Suppressor macrophage treated with lipopolysaccharide for 4 hours (primary cell): ENCODE results near the gene HSD17B14.

ENCODE experiments used
- DNase-seq: peaks from one replicate; pipeline ENCODE4 v3.0.0-alpha.2; 2020

Gene HSD17B14

DNA sequence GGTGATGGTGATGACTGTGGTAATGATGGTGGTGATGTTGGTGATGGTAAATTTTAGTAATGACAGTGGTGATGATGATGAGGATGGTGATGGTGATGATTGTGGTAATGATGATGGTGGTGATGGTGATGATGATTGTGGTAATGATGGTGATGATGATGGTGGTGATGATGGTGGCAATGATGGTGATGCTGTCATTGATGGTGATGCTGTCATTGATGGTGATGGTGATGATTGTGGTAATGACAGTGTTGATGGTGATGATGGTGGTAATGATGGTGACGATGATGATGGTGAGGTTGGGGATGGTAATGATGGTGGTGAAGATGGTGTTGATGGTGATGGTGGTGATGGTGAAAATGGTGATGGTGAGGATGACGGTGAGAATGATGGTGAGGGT is 13.8 kb downstream of the HSD17B14 start:
- no peak for DNase-seq

DNA sequence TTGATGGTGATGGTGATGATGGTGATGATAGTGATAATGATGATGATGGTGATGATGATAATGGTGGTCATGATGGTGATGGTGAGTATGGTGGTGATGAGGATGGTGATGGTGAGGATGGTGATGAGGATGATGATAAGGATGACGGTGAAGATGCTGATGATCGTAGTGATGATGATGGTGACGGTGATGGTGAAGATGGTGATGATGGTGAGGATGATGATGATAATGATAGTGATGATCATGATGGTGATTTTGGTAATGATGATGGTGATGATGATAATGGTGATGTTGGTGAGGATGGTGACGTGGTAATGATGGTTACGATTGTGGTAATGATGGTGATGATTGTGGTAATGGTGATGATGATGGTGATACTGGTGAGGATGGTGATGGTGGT is 14.7 kb downstream of the HSD17B14 start:
- no peak for DNase-seq

DNA sequence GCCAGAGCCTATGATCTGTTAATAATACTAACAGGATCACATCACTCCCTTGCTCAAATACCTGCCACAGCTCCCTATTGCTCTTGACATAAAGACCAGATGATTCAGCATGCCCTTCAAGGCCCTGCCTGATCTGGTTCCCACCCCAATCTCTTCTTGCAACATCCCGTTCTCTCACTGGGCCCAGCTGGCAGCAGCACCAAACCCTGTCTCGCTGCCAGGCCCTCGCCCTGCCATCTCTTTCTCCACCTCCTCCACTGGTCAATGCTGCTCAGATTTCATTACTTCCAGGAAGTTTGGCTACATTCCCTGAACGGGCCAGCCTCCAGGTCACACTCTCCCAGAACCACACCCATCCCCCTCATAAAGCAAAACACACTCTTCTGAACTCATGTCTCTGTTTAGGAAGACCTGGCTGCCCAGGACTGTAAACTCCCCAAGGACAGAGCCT is 16.9 kb downstream of the HSD17B14 start:
- no peak for DNase-seq

DNA sequence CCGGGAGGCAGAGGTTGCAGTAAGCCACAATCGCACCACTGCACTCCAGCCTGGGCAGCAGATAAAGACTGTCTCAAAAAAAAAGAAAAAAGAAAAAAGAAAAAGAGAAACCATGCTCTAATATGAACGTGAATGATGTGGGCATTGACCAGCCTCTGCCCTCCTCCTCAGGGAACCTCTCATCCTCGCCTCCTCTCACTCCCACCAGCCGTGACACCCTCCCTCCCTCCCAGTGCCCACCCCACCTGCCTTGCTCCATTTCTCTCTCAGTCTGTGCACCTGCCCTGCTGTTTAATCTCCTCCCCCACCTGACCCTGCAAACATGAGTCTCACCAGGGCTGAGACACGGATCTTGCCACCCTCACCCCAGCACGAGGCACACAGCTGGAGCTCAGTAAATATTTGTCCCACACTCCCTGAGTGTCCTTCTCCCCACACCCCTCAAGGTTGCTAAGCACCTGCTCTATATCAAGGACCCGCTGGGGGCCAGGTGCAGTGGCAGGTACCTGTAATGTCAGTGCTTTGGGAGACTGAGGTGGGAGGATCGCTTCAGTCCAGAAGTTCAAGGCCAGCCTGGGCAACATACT is 18.0 kb downstream of the HSD17B14 start:
- no peak for DNase-seq

DNA sequence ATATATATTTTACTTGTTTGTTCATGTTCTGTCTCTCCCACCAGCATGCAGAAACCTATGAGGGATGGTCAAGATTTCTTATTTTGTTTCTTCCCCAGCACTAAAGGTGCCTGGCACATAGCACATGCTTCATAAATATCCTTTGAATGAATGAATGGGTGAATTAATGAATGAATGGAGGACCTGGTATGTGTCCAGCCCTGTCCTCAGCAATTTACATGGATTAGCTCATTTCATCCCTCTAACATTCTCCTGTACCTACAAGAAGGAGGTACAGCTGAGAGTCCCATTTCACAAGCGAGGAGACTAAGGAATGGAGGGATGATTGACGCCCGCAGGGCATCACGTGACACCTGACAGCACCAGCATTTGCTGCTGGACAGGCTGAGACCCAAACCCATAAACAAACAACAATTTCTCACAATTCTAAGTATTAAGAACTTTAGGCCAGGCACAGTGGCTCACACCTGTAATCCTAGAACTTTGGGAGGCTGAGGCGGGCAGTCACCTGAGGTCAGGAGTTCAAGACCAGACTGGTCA is 18.6 kb downstream of the HSD17B14 start:
- no peak for DNase-seq

DNA sequence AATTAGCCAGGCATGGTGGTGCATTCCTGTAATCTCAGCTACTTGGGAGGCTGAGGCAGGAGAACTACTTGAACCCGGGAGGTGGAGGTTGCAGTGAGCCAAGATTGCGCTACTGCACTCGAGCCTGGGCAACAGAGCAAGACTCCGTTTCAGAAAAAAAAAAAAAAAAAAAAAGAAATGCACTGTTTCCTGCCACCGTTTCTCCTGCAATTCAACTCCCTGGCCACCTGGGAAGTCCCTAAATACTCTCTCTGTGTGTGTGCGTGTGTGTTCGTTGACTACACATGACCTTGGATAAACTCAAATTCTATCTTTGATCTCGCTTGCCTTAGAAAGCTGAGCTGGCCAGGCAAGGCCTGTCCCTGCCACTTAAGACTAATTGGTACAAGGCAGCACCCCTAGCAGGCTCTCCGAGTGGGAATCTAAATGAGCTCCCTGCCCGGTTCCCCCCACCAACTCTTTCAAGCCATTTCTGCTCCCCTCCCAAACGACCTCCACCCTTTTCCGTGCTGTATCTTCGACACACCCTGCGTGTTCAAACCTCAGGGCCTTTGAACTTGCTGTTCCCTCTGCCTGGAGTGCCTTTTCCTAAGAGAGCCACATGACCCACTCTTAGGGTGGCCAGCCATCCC is 20.3 kb downstream of the HSD17B14 start:
- DNase-seq: no peak

DNA sequence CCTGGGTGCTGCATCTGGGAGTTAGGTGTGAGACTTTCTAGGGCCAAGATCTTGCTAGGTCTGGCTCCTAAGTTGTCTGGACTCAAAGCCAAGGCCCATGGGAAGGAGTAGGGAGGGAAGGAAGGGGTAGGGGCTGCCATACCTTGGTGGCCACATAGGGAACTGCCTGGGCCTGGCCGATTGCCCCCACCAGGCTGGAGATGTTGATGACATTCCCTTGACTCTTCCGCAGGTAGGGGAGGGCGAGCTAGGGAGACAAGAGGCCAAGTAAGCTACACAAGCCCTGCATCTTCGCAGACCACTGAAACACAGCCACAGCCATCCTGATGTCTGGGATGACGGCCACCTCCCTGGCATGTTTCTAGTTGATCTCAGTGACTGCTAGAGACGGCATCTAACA is 21.4 kb downstream of the HSD17B14 start:
- DNase-seq: no peak

DNA sequence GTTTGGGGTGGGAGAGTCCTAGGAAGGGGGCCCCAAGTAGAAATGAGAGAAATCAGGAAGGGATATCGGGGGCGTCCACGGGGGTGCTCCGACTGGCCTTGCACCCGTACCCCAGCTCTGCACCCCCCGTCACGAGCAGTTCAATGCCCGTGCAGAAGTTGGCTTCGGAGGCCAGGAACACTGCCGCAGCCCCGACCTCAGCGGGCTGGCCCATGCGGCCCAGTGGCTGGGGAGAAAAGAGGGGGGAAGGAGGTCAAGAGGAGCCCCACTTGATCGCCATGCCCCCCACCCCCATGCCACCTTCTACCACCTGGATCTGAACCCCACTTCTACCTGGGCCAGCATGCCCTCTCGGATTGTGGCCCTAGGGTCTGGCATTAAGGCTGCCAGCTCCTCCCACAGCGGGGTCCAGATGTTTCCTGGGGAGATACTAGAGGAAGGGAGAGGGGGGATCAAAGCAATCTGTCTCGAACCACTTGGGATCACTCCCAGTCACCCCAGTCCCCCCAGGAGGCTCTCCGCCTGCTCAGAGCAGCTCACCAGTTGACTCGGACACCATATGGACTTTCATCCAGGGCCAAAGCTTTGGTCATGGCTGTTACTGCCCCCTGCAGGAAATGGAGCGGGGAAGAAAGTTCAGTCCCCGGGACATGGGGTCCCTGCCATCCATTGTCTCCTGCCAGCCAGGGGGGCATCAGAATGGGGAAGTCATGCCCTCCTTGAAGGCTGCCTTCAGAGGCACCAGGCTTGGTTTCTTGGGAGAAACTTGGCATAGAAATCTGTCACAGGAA is 23.0 kb downstream of the HSD17B14 start:
- DNase-seq: no peak

DNA sequence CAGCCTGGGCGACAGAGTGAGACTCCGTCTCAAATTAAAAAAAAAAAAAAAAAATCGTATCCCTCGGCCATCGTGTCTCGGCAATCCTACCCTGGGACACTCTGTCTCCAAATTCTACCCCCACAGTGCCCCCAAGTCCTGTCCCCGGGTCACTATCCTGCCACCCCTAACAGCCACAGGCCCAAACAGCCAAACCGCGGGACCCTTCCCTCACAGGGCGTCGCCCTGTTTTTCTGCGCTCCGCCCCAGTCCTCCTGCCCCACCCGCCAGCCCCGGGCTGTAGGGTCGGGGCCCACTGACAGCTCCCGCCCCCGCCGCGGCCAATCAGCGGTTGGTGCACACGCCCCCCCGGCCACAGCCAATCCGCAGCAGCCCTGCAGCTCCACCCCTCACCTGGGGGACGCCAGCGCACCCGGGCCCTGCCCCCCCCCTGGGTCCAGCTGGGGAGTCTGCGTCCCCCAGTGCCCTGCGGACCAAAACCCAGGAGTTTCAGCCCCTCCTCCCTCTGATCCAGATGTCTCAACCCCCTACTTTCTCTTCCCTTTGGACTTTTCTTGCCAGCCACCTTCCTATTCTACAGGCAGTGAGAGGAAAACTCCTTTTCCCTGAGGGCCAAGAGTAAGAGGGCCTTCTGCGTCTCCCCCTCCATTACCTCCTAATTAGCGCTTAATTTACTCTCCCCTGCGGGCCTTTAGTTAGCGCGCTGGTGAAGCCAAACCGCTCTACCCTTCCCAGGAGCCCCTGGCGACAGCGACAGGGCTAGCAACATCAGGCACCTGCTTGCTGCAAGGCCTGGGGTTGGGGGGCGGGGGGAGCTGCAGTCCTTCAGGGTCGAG is 24.0 kb downstream of the HSD17B14 start:
- peak; percentile 44 for DNase-seq

DNA sequence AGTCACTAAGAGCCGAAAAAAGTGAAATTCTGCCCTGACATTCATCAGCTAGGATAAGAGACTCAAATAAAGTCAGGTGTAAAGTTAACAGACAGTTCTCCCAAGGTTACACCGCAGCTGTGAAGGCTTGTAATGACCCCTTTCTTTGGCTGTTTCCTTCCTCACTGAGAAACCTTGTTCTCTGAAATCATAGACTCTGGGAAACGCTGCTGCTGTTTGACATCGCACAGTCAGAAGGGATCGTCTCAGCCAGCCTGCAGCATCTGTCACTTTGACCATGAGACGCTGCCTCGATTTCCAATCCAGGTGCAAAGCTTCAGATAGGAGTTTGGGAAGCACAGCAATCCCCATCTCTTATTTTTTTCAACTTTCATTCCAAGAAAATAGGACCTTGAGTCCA is 26.1 kb downstream of the HSD17B14 start:
- no peak for DNase-seq

DNA sequence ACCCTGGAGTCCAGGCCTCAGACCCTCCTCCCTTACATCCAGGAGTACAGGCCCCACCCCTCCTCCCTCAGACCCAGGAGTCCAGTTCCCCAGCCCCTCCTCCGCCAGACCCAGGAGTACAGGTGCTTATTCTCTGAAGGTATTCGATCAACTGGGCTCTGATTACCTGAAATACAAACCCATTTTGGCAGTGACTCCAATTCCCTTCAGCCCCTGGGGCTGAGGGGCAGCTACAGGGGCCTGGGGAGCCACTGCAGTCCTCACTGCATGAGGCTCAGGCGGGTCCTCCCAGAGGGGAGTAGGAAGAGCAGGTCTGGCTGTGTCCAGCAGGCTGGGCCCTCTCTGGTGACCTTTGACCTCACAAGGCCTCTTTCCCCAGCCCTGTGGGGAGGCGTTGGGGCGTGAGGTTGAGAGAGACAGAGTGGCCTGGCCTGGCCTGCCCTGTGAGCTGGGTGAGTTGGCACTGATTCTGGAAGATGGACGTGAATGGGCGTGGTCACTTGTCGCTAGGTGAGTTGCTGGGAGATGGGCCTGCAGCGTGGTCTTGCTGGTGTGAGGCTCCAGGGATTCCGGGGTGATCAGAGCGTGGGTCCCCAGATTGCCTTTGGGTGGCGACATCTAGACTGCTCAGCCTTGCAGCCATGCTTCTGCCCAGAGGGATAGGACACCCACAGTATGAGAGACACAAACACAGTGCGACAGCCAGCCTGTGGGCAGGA is 28.5 kb downstream of the HSD17B14 start:
- DNase-seq: no peak

DNA sequence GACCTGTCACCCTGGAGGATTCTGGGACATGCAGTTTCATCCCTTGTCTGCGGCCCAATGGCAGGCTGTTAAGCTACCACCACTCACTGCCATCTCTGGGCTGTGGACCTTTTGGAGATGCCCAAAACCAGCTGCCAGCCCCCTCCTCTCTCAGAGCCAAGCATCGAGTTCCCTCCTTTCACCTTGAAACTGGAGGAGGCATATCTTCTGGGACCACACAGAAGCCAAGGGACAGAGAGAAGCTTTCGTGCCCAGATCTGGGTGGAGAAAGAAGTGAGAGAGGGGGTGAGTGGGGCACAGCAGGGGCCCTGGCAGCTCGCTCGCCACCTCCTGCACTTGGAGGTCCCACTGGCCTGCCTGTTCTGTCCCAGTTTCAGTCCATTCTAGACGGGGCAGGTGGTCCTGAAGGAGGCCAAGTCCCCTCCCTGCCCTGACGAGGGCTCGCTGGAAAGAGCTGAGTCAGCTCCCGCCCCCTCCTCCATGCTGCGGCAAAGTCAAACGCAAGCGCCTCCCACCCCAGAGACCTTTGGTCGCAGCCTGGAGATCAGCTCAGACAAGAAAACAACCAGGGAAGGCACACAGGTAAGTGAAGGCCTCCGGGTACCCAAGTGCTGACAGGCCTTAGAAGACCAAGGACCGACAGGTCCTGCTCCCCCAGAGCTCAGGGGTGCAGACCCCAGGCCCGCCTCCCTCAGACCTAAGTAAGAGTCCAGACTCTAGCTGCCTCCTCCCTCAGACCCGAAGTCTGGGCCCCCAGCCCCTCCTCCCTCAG is 29.3 kb downstream of the HSD17B14 start:
- no peak for DNase-seq

DNA sequence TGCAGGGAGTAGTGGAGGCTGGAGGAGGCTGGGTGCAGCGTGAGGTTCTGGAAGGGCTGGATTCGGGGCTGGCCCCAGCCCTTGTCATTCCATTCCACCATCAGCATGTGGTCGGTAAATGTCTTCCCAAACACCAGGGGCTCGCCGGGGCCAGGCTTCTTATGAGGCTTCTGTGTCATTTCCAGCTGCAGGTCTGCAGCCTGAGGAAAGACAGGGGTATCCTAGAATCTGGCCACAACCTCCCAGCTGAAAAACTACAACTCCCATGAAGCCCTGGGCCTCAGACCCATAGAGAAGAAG is 29.8 kb downstream of the HSD17B14 start:
- peak; percentile 55 for DNase-seq

DNA sequence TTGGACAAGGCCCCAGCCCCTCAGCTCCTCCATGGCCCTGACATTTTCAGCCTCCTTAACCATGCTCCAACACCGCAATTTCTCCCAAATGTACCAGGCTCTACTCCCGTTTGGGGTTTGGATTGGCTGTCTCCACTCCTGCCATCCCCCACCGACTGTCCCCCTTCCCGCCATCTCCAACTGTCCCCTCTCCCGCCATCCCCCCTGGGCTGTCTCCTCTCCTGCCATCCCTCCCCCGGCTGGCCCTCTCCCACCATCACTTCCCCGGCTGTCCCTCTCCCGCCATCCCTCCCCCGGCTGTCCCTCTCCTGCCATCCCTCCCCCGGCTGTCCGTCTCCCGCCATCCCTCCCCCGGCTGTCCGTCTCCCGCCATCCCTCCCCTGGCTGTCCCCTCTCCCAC is 30.8 kb downstream of the HSD17B14 start:
- no peak for DNase-seq

DNA sequence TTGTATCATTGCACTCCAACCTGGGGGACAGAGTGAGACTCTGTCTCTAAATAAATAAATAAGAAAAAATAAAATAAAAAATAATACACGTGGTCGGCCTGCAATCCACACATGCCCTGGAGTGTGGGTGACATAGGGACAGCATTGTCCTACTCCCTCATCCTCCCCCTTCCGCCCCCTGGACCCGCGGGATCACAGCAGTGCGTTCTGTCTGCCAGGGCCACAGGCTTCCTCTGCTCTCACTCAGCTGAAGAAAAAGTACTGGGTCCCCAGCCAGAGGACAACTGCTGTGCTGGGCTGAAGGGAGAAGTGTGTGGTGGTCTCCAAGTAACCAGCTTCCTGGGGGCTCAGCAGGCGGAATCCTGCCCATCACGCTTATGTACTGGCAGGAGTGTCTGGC is 31.8 kb downstream of the HSD17B14 start:
- DNase-seq: no peak

DNA sequence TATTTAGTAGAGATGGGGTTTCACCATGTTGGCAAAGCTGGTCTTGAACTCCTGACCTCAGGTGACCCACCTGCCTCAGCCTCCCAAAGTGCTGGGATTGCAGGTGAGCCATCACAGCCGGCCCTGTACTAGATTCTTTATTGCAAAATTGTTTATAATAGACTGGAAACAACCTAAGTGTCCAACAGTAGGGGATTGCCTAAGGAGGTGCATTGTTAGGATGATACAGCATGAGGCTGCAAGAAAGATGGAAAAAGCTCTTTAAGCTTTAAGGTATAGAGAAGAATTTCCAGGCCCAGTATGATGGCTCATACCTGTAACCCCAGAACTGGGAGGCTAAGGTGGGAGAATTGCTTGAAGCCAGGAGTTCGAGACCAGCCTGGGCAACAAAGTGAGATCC is 33.7 kb downstream of the HSD17B14 start:
- DNase-seq: no peak

DNA sequence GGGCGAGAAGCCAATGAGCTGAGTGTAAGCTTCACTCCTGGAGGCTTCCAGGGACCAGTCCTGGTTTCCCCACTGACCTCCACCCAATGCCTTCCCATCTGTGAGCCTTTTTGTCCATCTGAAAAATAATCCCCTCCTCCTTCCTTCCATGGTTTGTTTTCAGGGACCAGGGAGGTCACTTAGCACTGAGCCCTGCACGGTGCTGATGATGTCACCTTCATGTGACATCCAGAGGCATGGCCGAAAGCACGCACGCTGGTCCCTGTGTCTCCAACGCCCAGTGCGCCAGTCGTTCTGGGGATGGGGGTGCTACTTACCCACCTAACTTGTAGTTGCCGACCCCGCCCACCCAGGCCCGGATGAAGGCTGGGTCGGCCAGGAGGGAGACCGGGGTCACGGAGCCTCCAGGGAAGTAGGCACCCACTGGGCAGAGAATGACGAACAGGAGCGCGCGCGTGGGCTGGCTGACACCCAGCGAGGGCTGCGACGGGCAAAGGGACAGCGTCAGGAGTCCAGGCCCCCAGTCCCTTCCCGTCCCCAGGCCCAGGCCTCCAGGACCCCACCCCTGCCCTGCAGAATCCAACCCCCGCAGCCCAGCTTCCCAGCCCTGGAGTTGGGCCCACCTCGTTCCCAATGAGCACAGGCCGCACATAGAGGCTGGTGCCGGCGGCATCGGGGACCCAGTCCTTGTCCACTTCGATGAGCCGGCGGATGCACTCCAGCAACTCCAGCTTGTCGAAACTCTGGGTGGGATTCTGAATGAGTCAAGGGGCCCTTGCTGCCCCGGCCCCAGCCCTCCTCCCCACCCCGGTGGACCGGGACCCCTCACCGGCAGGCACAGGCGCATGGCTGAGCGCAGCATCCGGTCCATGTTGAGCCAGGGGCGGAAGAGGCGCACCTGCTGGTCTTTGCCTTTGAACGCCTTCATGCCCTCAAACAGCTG is 36.7 kb downstream of the HSD17B14 start:
- no peak for DNase-seq

DNA sequence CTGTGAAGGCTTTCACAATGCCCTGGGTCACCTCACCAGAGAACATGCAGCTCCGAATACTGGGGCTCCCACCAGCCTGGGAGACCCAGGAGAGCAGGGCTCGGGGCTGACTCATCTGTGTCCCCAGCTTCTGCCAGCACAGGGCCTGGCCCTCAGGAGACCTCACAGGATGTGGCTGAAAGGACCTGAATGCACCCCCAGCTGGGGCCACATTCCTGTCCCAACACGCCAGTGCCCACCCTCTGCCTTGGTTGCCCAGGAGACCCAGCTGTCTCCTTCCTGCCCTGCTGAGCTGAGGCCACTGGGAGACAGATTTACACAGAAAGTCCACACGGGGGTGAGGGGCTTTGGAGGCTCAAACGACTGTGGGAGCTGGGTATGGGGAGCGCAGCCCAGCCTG is 37.4 kb downstream of the HSD17B14 start:
- no peak for DNase-seq

DNA sequence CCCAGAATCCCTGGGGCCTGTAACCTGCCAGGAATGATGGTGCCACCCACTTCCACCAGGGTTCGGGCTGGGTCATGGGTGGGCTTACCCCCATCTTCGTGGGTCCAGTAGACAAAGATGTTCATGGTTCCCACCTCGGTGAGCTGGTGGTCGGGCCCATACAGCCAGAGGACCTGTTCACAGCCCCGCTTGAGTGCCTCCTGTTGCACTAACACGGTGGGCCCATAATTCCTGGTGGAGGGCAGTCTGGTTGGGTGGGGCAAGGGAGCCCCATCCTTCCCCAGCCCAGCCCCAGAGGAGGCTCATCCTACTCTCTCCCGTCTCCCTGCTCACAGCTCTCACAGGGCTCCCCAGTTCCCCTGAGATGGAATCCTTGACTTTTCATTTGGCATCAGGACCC is 39.2 kb downstream of the HSD17B14 start:
- DNase-seq: no peak

DNA sequence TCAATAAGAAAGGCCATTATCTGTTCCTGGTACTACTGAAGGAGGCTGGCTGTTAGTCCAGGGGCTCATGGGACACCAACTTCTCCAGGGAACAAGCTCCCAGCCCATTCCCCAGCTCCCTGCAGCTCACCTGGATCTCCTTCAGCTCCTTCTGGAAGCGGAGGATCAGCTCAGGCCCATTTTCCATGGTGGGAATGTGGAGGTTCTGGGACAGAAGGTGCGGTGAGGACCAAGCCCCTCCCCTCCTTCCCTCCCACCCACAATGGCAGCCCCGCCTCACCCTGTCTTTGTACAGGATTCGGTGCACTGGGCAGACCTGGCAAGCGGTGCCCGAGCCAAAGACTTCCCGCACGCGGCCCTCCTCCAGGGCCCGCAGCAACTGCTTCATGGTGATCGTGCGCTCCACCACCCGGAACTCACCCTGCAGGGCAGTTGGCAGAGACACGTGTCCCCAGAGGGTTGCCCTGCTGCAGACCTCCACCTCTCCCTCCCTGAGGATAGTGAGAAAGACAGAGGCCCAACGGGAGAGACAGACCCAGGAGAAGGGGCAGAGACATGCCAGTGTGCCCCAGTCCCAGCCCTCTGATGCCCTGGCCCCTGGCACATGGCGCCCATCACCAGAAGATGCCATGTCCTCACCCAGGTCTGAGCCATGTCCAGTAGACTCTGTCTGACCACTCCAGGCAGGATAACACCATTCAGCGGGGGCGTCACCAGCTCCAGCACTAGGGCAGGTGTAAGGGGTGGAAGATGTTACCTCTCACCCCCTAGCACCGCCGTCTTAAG is 39.8 kb downstream of the HSD17B14 start:
- DNase-seq: no peak
